Measurements from ENCODE around the gene AFF3. TPM values are rescaled to one million over a fixed set of nuclear protein-coding genes. Genes with fewer than 3 reads are reported as not detected.

Gene AFF3
- total RNA-seq, 1 experiment from 2014 or later = not detected

- no peak for TF ChIP-seq EZH2 (IDR thresholded peaks at IDR 0.05; ENCODE audit: borderline replicate concordance, low read depth, low read length, poor library complexity, severe bottlenecking)
- no peak for TF ChIP-seq CTCF (conservative IDR thresholded peaks at IDR 0.05; ENCODE audit: low read depth, low read length)
- Histone ChIP-seq H3K27me3 (replicated peaks; ENCODE audit: insufficient read depth, low read depth, low read length, poor library complexity) (peaks cover 20% of the 10 kb centered on the region), H3K4me1 (ENCODE audit: insufficient read depth, low read length, poor library complexity, severe bottlenecking) (no peaks in the 10 kb centered on the region), H3K9me3 (ENCODE audit: low read depth, low read length, poor library complexity, severe bottlenecking) (no peaks in the 10 kb centered on the region), H3K27ac (ENCODE audit: low read depth, low read length, poor library complexity, severe bottlenecking) (no peak overlapping the region), H3K36me3 (ENCODE audit: insufficient read depth, low read length, poor library complexity, severe bottlenecking) (no peaks in the 10 kb centered on the region), H3K4me3 (ENCODE audit: low read depth, low read length, poor library complexity, severe bottlenecking) (no peak overlapping the region)
- ChIA-PET CTCF (no interaction called here), POLR2A (ENCODE audit: low non-redundant PET) (no interaction called here)
- intact Hi-C loops (cut with micrococcal nuclease; ENCODE audit: unreplicated experiment) = no loop called here
- DNase-seq (ENCODE audit: low spot score) = no peak
- no TSS peak for BruUV-seq (replicated peaks)
These were observed 204.1 kb downstream of the AFF3 start for GRCh38 chr2:99938250-99938649.

- H3K27me3 ChIP-seq (replicated peaks; ENCODE audit: insufficient read depth, low read depth, low read length, poor library complexity) = peaks cover 21% of the 10 kb centered on the region
- BruUV-seq (replicated peaks) = no TSS peak
- TF ChIP-seq EZH2 (IDR thresholded peaks at IDR 0.05; ENCODE audit: borderline replicate concordance, low read depth, low read length, poor library complexity, severe bottlenecking) = no peak
- TF ChIP-seq CTCF (conservative IDR thresholded peaks at IDR 0.05; ENCODE audit: low read depth, low read length) = no peak
- no peaks in the 10 kb centered on the region for H3K9me3 ChIP-seq (ENCODE audit: low read depth, low read length, poor library complexity, severe bottlenecking)
- intact Hi-C loops (cut with micrococcal nuclease; ENCODE audit: unreplicated experiment) = no loop called here
- H3K27ac ChIP-seq (ENCODE audit: low read depth, low read length, poor library complexity, severe bottlenecking) = no peak overlapping the region
- H3K4me3 ChIP-seq (ENCODE audit: low read depth, low read length, poor library complexity, severe bottlenecking) = no peak overlapping the region
- no peak for DNase-seq (ENCODE audit: low spot score)
- POLR2A ChIA-PET (ENCODE audit: low non-redundant PET) = no interaction called here
- no peaks in the 10 kb centered on the region for H3K36me3 ChIP-seq (ENCODE audit: insufficient read depth, low read length, poor library complexity, severe bottlenecking)
- CTCF ChIA-PET = no interaction called here
- H3K4me1 ChIP-seq (ENCODE audit: insufficient read depth, low read length, poor library complexity, severe bottlenecking) = no peaks in the 10 kb centered on the region
These were observed 206.3 kb downstream of the AFF3 start for GRCh38 chr2:99936065-99936464.

- ChIA-PET POLR2A (ENCODE audit: low non-redundant PET) (no interaction called here), CTCF (no interaction called here)
- Histone ChIP-seq H3K4me1 (ENCODE audit: insufficient read depth, low read length, poor library complexity, severe bottlenecking) (no peaks in the 10 kb centered on the region), H3K4me3 (ENCODE audit: low read depth, low read length, poor library complexity, severe bottlenecking) (no peak overlapping the region), H3K36me3 (ENCODE audit: insufficient read depth, low read length, poor library complexity, severe bottlenecking) (no peaks in the 10 kb centered on the region), H3K27ac (ENCODE audit: low read depth, low read length, poor library complexity, severe bottlenecking) (no peak overlapping the region), H3K27me3 (replicated peaks; ENCODE audit: insufficient read depth, low read depth, low read length, poor library complexity) (peaks cover 25% of the 10 kb centered on the region), H3K9me3 (ENCODE audit: low read depth, low read length, poor library complexity, severe bottlenecking) (no peaks in the 10 kb centered on the region)
- intact Hi-C loops (cut with micrococcal nuclease; ENCODE audit: unreplicated experiment) = no loop called here
- no peak for TF ChIP-seq EZH2 (IDR thresholded peaks at IDR 0.05; ENCODE audit: borderline replicate concordance, low read depth, low read length, poor library complexity, severe bottlenecking)
- no peak for TF ChIP-seq CTCF (conservative IDR thresholded peaks at IDR 0.05; ENCODE audit: low read depth, low read length)
- no TSS peak for BruUV-seq (replicated peaks)
- no peak for DNase-seq (ENCODE audit: low spot score)
These were observed 206.7 kb downstream of the AFF3 start for GRCh38 chr2:99935662-99936061.

Measured in A673 (cell line).